WI38 (cell line): Measurements from ENCODE around the gene EFCAB7.
A peak's percentile ranks its signal among the peaks of the same experiment; 100 is the strongest.

Experiments used
- H3K4me3 ChIP-seq: 2 replicates; pipeline ENCODE4 v1.5.1; 2011; ENCODE audit warnings: low read depth, mild to moderate bottlenecking, control low read depth, low read length
- TF ChIP-seq, protein P1 (sequence below): IDR thresholded peaks from 2 replicates; pipeline ENCODE4 v1.5.1; 2012; ENCODE audit warnings: low read depth, mild to moderate bottlenecking, control low read depth, low read length

Gene EFCAB7

DNA sequence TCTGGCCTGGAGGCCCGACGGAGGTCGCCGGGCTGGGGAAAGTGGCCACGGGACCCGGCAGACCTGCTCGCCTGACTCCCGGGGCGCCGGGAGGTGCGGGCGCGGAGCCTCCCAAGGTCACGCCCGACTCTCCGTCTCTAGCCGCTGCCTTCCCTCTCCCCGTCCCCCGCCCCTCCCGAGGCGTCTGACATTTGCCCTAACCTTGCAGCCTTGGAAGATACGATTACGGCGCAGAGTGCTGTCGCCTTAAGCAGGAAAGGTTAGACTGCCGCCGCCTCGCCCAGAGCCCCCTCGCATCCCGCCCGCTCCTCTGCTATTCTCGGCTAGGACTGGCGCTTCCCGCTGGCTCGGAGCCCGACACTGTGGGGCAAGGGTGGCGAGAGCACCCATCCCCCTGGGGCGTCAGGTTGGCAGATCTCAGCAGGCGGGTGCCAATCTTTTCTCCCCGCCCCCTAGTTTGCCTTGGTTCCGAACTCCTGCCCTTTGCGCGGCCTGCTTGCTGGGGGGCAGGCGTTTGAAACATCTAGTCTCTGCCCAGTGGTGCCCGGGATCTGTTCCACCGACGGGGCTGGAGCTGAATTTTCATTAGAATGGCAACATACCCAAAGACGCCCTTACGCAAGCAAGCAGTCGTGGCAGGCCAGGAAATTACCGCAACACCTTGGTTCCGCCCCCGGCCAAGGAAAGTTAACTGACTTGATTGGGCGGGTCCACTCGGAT lies 70.7 kb downstream of the EFCAB7 start:
- TF ChIP-seq, protein P1, sequence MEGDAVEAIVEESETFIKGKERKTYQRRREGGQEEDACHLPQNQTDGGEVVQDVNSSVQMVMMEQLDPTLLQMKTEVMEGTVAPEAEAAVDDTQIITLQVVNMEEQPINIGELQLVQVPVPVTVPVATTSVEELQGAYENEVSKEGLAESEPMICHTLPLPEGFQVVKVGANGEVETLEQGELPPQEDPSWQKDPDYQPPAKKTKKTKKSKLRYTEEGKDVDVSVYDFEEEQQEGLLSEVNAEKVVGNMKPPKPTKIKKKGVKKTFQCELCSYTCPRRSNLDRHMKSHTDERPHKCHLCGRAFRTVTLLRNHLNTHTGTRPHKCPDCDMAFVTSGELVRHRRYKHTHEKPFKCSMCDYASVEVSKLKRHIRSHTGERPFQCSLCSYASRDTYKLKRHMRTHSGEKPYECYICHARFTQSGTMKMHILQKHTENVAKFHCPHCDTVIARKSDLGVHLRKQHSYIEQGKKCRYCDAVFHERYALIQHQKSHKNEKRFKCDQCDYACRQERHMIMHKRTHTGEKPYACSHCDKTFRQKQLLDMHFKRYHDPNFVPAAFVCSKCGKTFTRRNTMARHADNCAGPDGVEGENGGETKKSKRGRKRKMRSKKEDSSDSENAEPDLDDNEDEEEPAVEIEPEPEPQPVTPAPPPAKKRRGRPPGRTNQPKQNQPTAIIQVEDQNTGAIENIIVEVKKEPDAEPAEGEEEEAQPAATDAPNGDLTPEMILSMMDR, result no peak
- peak overlapping the region; percentile 78 for H3K4me3 ChIP-seq

- TF ChIP-seq, protein P1, result no peak
- no peak overlapping the region for H3K4me3 ChIP-seq
Measured at GRCh38 chr1:63595435-63595834, 72.1 kb downstream of the EFCAB7 start.

GRCh38 chr1:63599799-63600198 lies 76.5 kb downstream of the EFCAB7 start:
- no peak overlapping the region for H3K4me3 ChIP-seq
- TF ChIP-seq, protein P1, result no peak

DNA sequence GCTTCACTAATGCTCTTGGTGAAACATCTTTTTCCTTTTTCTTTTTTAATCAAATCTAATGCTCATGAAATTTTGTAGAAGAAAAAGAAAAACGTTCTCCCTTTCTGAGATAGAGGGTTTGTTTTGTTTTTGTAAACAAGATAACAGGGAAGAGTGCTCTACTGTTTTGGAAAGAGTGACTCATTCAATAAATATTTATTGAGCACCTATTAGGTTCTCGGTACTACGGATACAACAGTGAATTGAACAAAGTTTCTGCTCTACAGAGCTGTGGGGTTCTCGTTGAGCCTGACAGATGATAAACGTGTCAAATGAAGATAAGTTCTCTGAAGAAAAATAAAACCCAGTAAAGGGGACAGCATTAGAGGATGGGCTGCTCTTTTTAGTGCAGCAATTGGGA lies 76.9 kb downstream of the EFCAB7 start:
- TF ChIP-seq, protein P1, result no peak
- no peak overlapping the region for H3K4me3 ChIP-seq

DNA sequence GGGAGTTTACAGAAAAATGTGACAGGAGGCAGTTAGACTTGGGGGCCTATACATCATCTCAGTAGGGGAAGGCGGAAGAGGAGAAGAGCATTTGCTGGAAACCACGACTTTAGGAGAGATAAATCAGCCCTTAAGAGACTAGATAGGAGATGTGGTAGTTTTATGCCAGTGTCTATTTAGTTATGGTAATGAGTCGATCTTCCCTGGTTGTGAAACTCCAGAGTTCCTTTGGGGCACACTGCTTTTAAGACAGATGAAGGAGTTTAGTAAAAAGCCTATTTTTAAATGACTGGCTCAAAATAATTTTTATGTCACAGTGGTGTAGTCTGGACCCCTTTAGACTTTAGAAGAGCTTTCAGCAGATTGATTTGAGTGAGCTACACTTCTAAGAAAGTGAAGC lies 77.7 kb downstream of the EFCAB7 start:
- TF ChIP-seq, protein P1, result no peak
- no peak overlapping the region for H3K4me3 ChIP-seq

DNA sequence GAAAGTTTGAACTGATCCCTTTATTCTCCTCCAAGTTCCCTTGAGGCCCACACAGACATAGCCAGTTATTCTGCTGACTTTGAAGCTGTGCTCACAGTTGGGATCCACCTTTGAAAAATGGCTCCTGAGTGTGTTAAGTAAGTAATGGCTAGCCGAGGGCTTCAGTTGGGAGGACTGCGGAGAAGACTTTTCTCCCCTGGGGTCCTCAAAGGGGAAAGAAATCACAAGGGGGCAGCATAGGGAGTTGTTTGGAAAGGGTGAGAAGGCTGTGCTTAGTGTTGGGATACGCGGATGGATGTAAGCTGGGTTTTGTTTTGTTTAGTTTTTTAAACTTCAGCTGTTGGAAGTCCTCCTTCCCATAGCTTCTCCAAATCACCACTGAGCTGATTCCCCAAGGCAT lies 78.1 kb downstream of the EFCAB7 start:
- TF ChIP-seq, protein P1, result no peak
- no peak overlapping the region for H3K4me3 ChIP-seq

GRCh38 chr1:63601912-63602311 lies 78.6 kb downstream of the EFCAB7 start:
- H3K4me3 ChIP-seq, result no peak overlapping the region
- TF ChIP-seq, protein P1, result no peak
